Subcutaneous abdominal adipose tissue (tissue), 5 donors: ENCODE data around the gene OR52E1.
"Not testable (repeated sequence)": the region's sequence is repeated elsewhere in the genome, so short reads cannot be mapped to it uniquely, and the experiment has no call there.

Experiments
- H3K27ac ChIP-seq: one replicate; pipeline ENCODE4 v1.7.0; 2013; ENCODE audit warnings: low read depth, mild to moderate bottlenecking, inconsistent platforms, low read length, moderate library complexity
- H3K27me3 ChIP-seq, 5 donors: one replicate each; pipeline ENCODE4 v1.7.0; 2013; ENCODE audit warnings: low read length in 5 of 5, inconsistent platforms in 1 of 5; ENCODE audit not compliant: control insufficient read depth in 5 of 5, insufficient read depth in 4 of 5
- H3K36me3 ChIP-seq, 5 donors: one replicate each; pipeline ENCODE4 v1.7.0; 2013; ENCODE audit warnings: low read length in 5 of 5; ENCODE audit not compliant: control insufficient read depth in 5 of 5, insufficient read depth in 5 of 5
- H3K4me1 ChIP-seq, 5 donors: one replicate each; pipeline ENCODE4 v1.7.0; 2013; ENCODE audit warnings: low read length in 5 of 5, mild to moderate bottlenecking in 3 of 5, moderate library complexity in 1 of 5; ENCODE audit not compliant: control insufficient read depth in 5 of 5, insufficient read depth in 5 of 5
- H3K4me3 ChIP-seq, 5 donors: one replicate each; pipeline ENCODE4 v1.7.0; 2013; ENCODE audit warnings: low read length in 5 of 5, low read depth in 1 of 5
- H3K9ac ChIP-seq, 5 donors: one replicate each; pipeline ENCODE4 v1.7.0; 2013; ENCODE audit warnings: low read length in 5 of 5, mild to moderate bottlenecking in 4 of 5, moderate library complexity in 3 of 5
- H3K9me3 ChIP-seq, 5 donors: one replicate each; pipeline ENCODE4 v1.7.0; 2013; ENCODE audit warnings: low read length in 5 of 5; ENCODE audit not compliant: control insufficient read depth in 5 of 5
- donor health status: healthy.
- donor health status: healthy.
- donor health status: healthy.
- donor health status: healthy.
- donor health status: healthy.

The OR52E1 gene

GRCh38 chr11:5058679-5059078 lies 10.7 kb upstream of the OR52E1 start:
- H3K27ac ChIP-seq, H3K9me3 ChIP-seq, H3K27me3 ChIP-seq, H3K9ac ChIP-seq, H3K4me1 ChIP-seq, H3K4me3 ChIP-seq, H3K36me3 ChIP-seq: not testable (repeated sequence)

DNA sequence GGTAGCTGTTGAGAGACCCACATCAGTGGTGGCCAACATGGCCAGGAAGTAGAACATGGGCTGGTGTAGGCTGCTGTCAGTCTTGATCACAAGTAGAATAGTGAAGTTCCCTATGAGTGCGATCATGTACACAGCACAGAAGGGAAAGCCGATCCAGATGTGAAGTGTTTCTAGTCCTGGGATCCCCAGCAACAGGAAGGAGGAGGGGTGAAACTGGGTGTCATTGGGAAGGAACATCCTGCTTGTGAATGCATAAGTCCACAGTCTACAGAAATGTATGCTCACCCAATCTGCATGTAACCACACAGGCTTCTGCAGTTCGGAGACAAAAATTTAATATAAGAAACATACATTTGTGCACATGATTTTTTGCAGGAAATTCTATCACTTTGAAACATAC lies 10.0 kb upstream of the OR52E1 start, which contains the start of gene OR52E2:
Gene OR52E2, minus strand, starts transcription at position 237 of the 400 bp plus-strand sequence. Its CDS starts 0 bp downstream, at position 237.
- Histone ChIP-seq H3K27ac (no peak within 1 kb of the TSS), H3K36me3 (no peaks in the 10 kb centered on the region), H3K9ac (no peak within 1 kb of the TSS), H3K4me1 (no peaks in the 10 kb centered on the region), H3K9me3 (no peaks in the 10 kb centered on the region), H3K27me3 (no peaks in the 10 kb centered on the region), H3K4me3 (no peak within 1 kb of the TSS)

GRCh38 chr11:5065027-5065426 lies 4.3 kb upstream of the OR52E1 start:
- Histone ChIP-seq H3K9me3 (no peaks in the 10 kb centered on the region), H3K4me3 (no peak overlapping the region), H3K36me3 (no peaks in the 10 kb centered on the region), H3K27me3 (no peaks in the 10 kb centered on the region), H3K4me1 (no peaks in the 10 kb centered on the region), H3K27ac (no peak overlapping the region), H3K9ac (no peak overlapping the region)

DNA sequence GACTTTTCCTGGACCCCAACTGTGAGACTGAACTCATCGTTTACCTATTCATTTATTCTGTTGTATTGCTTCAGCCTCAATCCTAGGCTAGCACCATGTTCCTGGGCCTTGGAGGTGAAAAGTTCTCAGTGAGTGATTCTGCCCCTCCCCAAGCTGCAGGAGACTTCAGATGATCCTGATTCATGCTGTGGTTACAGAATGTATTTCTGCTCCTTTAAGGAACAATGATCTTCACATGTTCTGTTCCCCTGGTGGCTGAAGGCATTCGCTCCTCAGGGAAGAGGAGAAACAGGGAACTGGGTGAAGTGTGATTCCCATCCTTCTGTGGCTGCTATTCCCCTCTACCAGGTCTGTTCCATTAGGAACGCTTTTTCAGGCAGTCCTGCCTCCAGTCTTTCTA lies 2.4 kb downstream of the OR52E1 start:
- Histone ChIP-seq H3K4me1 (peaks cover 3 to 18% (median 12%) of the 10 kb centered on the region in 5 donors), H3K27me3 (no peaks in the 10 kb centered on the region), H3K36me3 (no peaks in the 10 kb centered on the region), H3K9ac (no peak overlapping the region), H3K4me3 (peak overlapping the region in 3 of 5 donors; percentile 7 to 45 (median 36)), H3K9me3 (no peaks in the 10 kb centered on the region), H3K27ac (peak overlapping the region; percentile 20)

DNA sequence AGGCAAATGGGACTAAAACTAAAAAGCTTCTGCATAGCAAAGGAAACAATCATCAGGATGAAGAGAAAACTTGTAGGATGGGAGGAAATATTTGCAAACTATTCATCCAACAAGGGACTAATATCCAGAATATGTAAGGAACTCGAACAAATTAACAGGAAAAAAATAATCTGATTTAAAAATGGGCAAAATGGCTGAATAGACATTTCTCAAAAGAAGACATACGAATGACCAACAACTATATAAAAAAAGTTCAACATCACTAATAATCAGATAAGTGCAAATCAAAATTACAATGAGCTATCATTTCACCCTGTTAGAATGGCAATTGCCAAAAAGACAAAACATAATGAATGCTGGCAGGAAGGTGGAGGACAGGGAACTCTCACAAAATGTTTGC lies 12.0 kb downstream of the OR52E1 start:
- Histone ChIP-seq H3K27ac (no peak overlapping the region), H3K9ac (no peak overlapping the region), H3K27me3 (no peaks in the 10 kb centered on the region), H3K4me3 (no peak overlapping the region), H3K36me3 (no peaks in the 10 kb centered on the region), H3K4me1 (no peaks in the 10 kb centered on the region), H3K9me3 (no peaks in the 10 kb centered on the region)

DNA sequence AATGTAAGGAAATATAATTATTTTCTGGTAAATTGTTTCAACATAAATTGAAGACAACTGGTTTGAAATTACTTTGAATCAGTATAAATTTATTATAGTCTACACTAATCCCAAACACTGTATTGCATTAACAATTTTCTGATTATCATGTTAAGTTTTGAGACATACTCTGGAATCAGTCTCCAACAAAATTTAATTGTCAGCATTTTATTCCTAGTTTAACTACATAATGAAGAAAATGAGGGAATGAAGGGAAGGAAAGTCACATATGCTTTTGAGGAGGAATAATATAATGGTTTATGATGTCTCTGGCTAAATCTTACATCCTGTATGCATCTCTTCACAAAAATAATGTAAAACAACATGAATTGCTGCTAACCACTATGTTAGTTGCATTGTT lies 14.2 kb downstream of the OR52E1 start:
- Histone ChIP-seq H3K27me3 (no peaks in the 10 kb centered on the region), H3K9me3 (no peaks in the 10 kb centered on the region), H3K27ac (no peak overlapping the region)

DNA sequence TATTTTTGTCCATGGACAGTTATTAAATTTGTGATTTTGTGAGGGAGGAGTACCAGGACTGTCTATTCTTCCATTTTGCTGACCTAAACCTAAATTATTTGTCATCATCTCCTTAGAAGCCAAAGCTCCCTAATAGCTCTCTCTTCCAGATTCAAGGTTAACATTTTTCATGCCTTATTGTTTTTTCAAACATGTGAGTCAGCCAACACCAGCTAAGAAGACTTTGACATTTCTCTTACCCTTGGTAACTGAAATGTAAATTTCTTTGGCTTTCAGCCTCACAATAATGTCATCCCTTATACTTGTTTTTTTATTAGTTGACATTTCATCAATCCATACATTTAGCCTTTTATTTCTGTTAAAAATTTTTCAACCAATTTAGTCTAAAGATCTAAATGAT lies 19.2 kb downstream of the OR52E1 start:
- Histone ChIP-seq H3K9ac (no peak overlapping the region), H3K27me3 (no peaks in the 10 kb centered on the region), H3K4me3 (no peak overlapping the region), H3K36me3 (no peaks in the 10 kb centered on the region), H3K9me3 (no peaks in the 10 kb centered on the region), H3K27ac (no peak overlapping the region), H3K4me1 (no peaks in the 10 kb centered on the region)

More for the DNA sequence above, 14.2 kb downstream of the OR52E1 start:
- Histone ChIP-seq H3K9ac (no peak overlapping the region), H3K36me3 (no peaks in the 10 kb centered on the region), H3K4me3 (no peak overlapping the region), H3K4me1 (no peaks in the 10 kb centered on the region)

DNA sequence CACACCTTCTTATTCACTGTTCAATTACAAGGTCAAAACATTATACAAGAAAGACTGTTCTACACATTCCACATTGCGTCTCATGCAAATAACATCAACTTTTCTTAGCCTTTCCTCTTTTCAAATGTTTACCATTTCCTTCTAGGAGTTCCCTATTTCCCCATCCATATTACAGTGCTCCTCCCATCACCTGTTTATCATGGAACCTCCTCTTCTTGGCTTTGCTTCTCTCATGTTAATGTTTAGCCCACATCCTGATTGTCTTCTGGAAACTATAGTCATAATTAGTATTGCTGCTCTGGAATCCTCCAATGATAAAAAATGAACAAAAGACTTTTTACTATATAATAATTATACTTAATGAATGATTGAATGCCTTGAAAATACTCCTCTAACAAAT lies 21.3 kb downstream of the OR52E1 start:
- H3K4me1 ChIP-seq: no peaks in the 10 kb centered on the region
- H3K36me3 ChIP-seq: no peaks in the 10 kb centered on the region
- H3K9me3 ChIP-seq: no peaks in the 10 kb centered on the region
- no peak overlapping the region for H3K27ac ChIP-seq
- H3K27me3 ChIP-seq: no peaks in the 10 kb centered on the region
- no peak overlapping the region for H3K9ac ChIP-seq
- H3K4me3 ChIP-seq: no peak overlapping the region

DNA sequence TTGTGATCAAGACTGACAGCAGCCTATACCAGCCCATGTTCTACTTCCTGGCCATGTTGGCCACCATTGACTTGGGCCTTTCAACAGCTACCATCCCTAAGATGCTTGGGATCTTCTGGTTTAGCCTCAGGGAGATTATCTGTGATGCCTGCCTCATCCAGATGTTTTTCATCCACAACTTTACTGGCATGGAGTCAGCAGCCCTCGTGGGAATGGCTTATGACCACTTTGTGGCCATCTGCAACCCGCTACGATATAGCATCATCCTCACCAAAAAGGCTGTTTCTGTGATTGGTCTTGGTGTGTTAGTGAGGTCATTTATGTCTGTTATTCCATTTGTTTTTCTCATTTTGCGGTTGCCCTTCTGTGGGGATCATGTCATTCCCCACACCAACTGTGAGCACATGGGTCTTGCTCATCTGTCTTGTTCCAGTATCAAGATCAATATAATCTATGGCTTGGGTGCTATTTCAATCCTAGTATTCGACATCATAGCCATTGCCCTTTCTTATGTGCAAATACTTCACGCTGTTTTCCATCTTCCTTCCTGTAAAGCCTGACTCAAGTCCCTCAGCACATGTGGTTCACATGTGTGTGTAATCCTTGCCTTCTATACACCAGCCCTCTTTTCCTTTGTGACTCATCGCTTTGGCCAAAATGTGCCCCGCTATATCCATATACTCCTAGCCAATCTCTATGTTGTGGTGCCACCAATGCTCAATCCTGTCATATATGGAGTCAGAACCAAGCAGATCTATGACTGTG lies 23.6 kb downstream of the OR52E1 start:
- Histone ChIP-seq H3K27ac (no peak overlapping the region), H3K27me3 (no peaks in the 10 kb centered on the region), H3K4me1 (no peaks in the 10 kb centered on the region), H3K9ac (no peak overlapping the region), H3K36me3 (no peaks in the 10 kb centered on the region), H3K4me3 (no peak overlapping the region), H3K9me3 (no peaks in the 10 kb centered on the region)

DNA sequence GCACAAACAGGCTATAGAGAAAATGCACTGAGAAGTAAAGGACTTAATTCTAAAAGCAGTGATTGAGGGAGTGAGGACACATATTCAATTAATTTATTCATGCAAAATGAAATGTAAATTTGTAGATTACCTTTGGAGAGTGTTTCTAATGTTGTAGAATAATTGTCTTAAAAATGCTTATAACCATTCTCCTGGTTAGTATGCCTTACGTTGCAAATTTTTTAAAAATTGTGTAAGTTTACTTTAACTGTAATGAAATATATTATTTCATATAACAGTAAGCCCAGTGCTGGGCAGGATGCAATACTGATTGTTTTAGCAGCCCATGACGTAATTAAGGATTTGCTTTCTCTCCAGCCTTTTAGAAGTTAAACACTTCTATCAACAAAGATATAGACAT lies 26.6 kb downstream of the OR52E1 start:
- Histone ChIP-seq H3K27me3 (no peaks in the 10 kb centered on the region), H3K27ac (no peak overlapping the region)

More for the DNA sequence above, 26.6 kb downstream of the OR52E1 start:
- Histone ChIP-seq H3K4me3 (no peak overlapping the region), H3K4me1 (no peaks in the 10 kb centered on the region), H3K36me3 (no peaks in the 10 kb centered on the region), H3K9me3 (no peaks in the 10 kb centered on the region), H3K9ac (no peak overlapping the region)
